H1 (cell line): ENCODE data around the gene MAP3K13. TPM values are rescaled to one million over a fixed set of nuclear protein-coding genes. Genes with fewer than 3 reads are reported as not detected.

Experiments used
- CTCF ChIA-PET: fragments of 300-600 bp; sonication (Branson Sonifier 250); formaldehyde crosslinking; loops from one replicate; lab custom pipeline; 2021; ENCODE audit not compliant: partially characterized antibody; lab: Charles Lee
- POLR2A ChIA-PET: fragments of 300-600 bp; sonication (Branson Sonifier 250); formaldehyde crosslinking; loops from one replicate; lab custom pipeline; 2021; ENCODE audit warnings: inconsistent platforms; ENCODE audit not compliant: partially characterized antibody; lab: Charles Lee
- DNase-seq, 2 experiments: peaks; one replicate each; pipeline versions ENCODE4 v3.0.0 to v3.0.0-alpha.2; 2010 to 2022; ENCODE audit warnings: low spot score in 2 of 2, low read depth in 1 of 2, mixed read lengths in 1 of 2
- FAIRE-seq: peaks from 2 replicates; lab custom pipeline; 2011; peaks lifted over from hg19 to GRCh38; lab: Jason Lieb, UNC
- H2AFZ ChIP-seq: 2 replicates; pipeline ENCODE4 v1.8.1; 2012; ENCODE audit warnings: low read length, inconsistent platforms
- H2AK5ac ChIP-seq: 2 replicates; pipeline ENCODE4 v1.6.1; 2013; ENCODE audit warnings: low read depth, low read length
- H2BK120ac ChIP-seq: replicated peaks from 2 replicates; pipeline ENCODE3; 2013; ENCODE audit warnings: low read depth, low read length, inconsistent platforms
- H2BK12ac ChIP-seq: 2 replicates; pipeline ENCODE4 v1.6.1; 2013; ENCODE audit warnings: low read depth, low read length
- H2BK15ac ChIP-seq: 2 replicates; pipeline ENCODE4 v1.6.1; 2013; ENCODE audit warnings: low read length
- H2BK20ac ChIP-seq: 2 replicates; pipeline ENCODE4 v1.6.1; 2013; ENCODE audit warnings: low read length
- H2BK5ac ChIP-seq: 2 replicates; pipeline ENCODE4 v1.6.1; 2013; ENCODE audit warnings: low read depth, low read length
- H3K14ac ChIP-seq: 2 replicates; pipeline ENCODE4 v1.6.1; 2013; ENCODE audit warnings: inconsistent platforms; ENCODE audit not compliant: insufficient read length
- H3K18ac ChIP-seq: 2 replicates; pipeline ENCODE4 v1.6.1; 2013; ENCODE audit warnings: low read length; ENCODE audit errors: extremely low read depth
- H3K23ac ChIP-seq: 2 replicates; pipeline ENCODE4 v1.6.1; 2013; ENCODE audit warnings: inconsistent platforms; ENCODE audit not compliant: insufficient read length
- H3K23me2 ChIP-seq: 2 replicates; pipeline ENCODE4 v1.6.1; 2013; ENCODE audit warnings: low read depth, low read length
- H3K27ac ChIP-seq: 2 replicates; pipeline ENCODE4 v1.6.1; 2011; ENCODE audit warnings: low read depth, low read length, inconsistent platforms
- H3K27me3 ChIP-seq, 4 experiments: replicated peaks in 1 of 4; 1 replicate in 1 of 4; 2 replicates in 3 of 4; pipeline versions ENCODE4 v1.6.1 to v1.8.1; 2011 to 2013; ENCODE audit warnings: low read length in 3 of 4, mild to moderate bottlenecking in 3 of 4, inconsistent platforms in 2 of 4, mixed read lengths in 2 of 4, moderate library complexity in 1 of 4; ENCODE audit not compliant: control insufficient read depth in 3 of 4, insufficient read depth in 3 of 4; ENCODE audit errors: extremely low read depth in 1 of 4
- H3K36me3 ChIP-seq, 4 experiments: 2 replicates each; pipeline versions ENCODE4 v1.6.1 to v1.8.1; 2011 to 2013; ENCODE audit warnings: mild to moderate bottlenecking in 4 of 4, low read length in 3 of 4, moderate library complexity in 2 of 4, control low read depth in 1 of 4, inconsistent platforms in 1 of 4; ENCODE audit not compliant: insufficient read depth in 4 of 4, control insufficient read depth in 2 of 4
- H3K4ac ChIP-seq: replicated peaks from 2 replicates; pipeline ENCODE3; 2013; ENCODE audit warnings: low read length, low read depth, mixed read lengths, inconsistent platforms; ENCODE audit not compliant: insufficient read length
- H3K4me1 ChIP-seq, 4 experiments: replicated peaks in 1 of 4; 1 replicate in 1 of 4; 2 replicates in 3 of 4; pipeline versions ENCODE4 v1.6.1 to v1.8.1; 2011 to 2013; ENCODE audit warnings: low read length in 3 of 4, inconsistent platforms in 2 of 4, mixed read lengths in 1 of 4; ENCODE audit not compliant: insufficient read depth in 4 of 4, control insufficient read depth in 3 of 4
- H3K4me2 ChIP-seq, 2 experiments: 2 replicates each; pipeline versions ENCODE4 v1.6.1 to v1.8.1; 2011 to 2013; ENCODE audit warnings: low read depth in 2 of 2, low read length in 2 of 2, control low read depth in 1 of 2, inconsistent platforms in 1 of 2, mild to moderate bottlenecking in 1 of 2; ENCODE audit not compliant: insufficient read depth in 1 of 2
- H3K4me3 ChIP-seq, 4 experiments: fragments of 200-600, 300-600 bp in 1 of 4; sonication (generic), shearing (Covaris generic), sonication (Bioruptor Twin) in 1 of 4; 2 replicates each; pipeline versions ENCODE4 v1.5.1 to v1.8.1; 2011 to 2016; ENCODE audit warnings: low read length in 4 of 4, low read depth in 3 of 4, control low read depth in 2 of 4, inconsistent platforms in 2 of 4, mild to moderate bottlenecking in 2 of 4, mixed read lengths in 1 of 4, moderate library complexity in 1 of 4; ENCODE audit not compliant: insufficient read depth in 2 of 4; ENCODE audit errors: extremely low read depth in 1 of 4
- H3K56ac ChIP-seq: replicated peaks from 2 replicates; pipeline ENCODE3; 2013; ENCODE audit warnings: low read depth, mild to moderate bottlenecking, mixed read lengths, low read length, inconsistent platforms; ENCODE audit not compliant: insufficient read length
- H3K79me1 ChIP-seq: 2 replicates; pipeline ENCODE4 v1.6.1; 2013; ENCODE audit warnings: low read depth, low read length, control low read depth
- H3K79me2 ChIP-seq, 2 experiments: 2 replicates each; pipeline versions ENCODE4 v1.6.1 to v1.8.1; 2012 to 2013; ENCODE audit warnings: low read length in 2 of 2, mild to moderate bottlenecking in 2 of 2, inconsistent platforms in 1 of 2; ENCODE audit not compliant: insufficient read depth in 2 of 2, control insufficient read depth in 1 of 2
- H3K9ac ChIP-seq, 4 experiments: replicated peaks in 1 of 4; 1 replicate in 1 of 4; 2 replicates in 3 of 4; pipeline versions ENCODE4 v1.6.1 to v1.8.1; 2011 to 2013; ENCODE audit warnings: low read depth in 3 of 4, low read length in 3 of 4, control low read depth in 2 of 4, mild to moderate bottlenecking in 2 of 4, moderate library complexity in 2 of 4, inconsistent platforms in 1 of 4; ENCODE audit errors: extremely low read depth in 1 of 4
- H3K9me3 ChIP-seq, 2 experiments: 2 replicates each; pipeline versions ENCODE4 v1.6.1 to v1.8.1; 2012 to 2013; ENCODE audit warnings: mild to moderate bottlenecking in 2 of 2, moderate library complexity in 2 of 2, control low read depth in 1 of 2, inconsistent platforms in 1 of 2, low read depth in 1 of 2, low read length in 1 of 2, mixed read lengths in 1 of 2; ENCODE audit not compliant: insufficient read depth in 2 of 2
- H4K20me1 ChIP-seq, 2 experiments: replicated peaks in 1 of 2; 2 replicates each; pipeline versions ENCODE3 to v1.8.1; 2011 to 2013; ENCODE audit warnings: inconsistent platforms in 2 of 2, low read length in 2 of 2, mild to moderate bottlenecking in 1 of 2; ENCODE audit not compliant: insufficient read depth in 2 of 2, control insufficient read depth in 1 of 2
- H4K5ac ChIP-seq: 2 replicates; pipeline ENCODE4 v1.6.1; 2013; ENCODE audit warnings: low read length, low read depth, mixed read lengths, inconsistent platforms; ENCODE audit not compliant: insufficient read length
- H4K8ac ChIP-seq: 2 replicates; pipeline ENCODE4 v1.8.0; 2013; ENCODE audit warnings: mild to moderate bottlenecking, moderate library complexity, low read length, inconsistent platforms; ENCODE audit not compliant: insufficient read depth; ENCODE audit errors: extremely low read depth
- H4K91ac ChIP-seq: replicated peaks from 2 replicates; pipeline ENCODE3; 2013; ENCODE audit warnings: low read length, mixed read lengths, inconsistent platforms; ENCODE audit not compliant: insufficient read length
- BCL11A ChIP-seq, 2 experiments: IDR thresholded peaks; one replicate each; pipeline ENCODE4 v1.6.1; 2011; ENCODE audit warnings: low read depth in 2 of 2, low read length in 2 of 2, mild to moderate bottlenecking in 2 of 2
- CREB1 ChIP-seq: IDR thresholded peaks from 2 replicates; pipeline ENCODE4 v1.6.1; 2012; ENCODE audit warnings: inconsistent platforms
- GTF2F1 ChIP-seq: IDR thresholded peaks from 2 replicates; pipeline ENCODE4 v1.6.1; 2012; ENCODE audit warnings: low read depth, low read length, improper control_type of control experiment, borderline replicate concordance
- HDAC2 ChIP-seq, 2 experiments: fragments of 300-600 bp in 1 of 2; sonication (generic) in 1 of 2; IDR thresholded peaks; 2 replicates each; pipeline ENCODE4 v1.6.1; 2011 to 2012; ENCODE audit warnings: low read depth in 2 of 2, low read length in 2 of 2, mild to moderate bottlenecking in 2 of 2, moderate library complexity in 2 of 2, borderline replicate concordance in 1 of 2, inconsistent platforms in 1 of 2
- POLR2A ChIP-seq, 2 experiments: IDR thresholded peaks; 1 replicate in 1 of 2; 2 replicates in 1 of 2; pipeline ENCODE4 v1.6.1; 2011; ENCODE audit warnings: low read depth in 2 of 2, low read length in 2 of 2, mild to moderate bottlenecking in 2 of 2; ENCODE audit errors: control extremely low read depth in 1 of 2
- RBBP5 ChIP-seq: IDR thresholded peaks from 2 replicates; pipeline ENCODE4 v1.7.1; 2012; ENCODE audit warnings: low read depth, mild to moderate bottlenecking, inconsistent platforms, low read length, moderate library complexity, borderline replicate concordance
- TAF1 ChIP-seq: IDR thresholded peaks from 2 replicates; pipeline ENCODE4 v1.6.1; 2011; ENCODE audit warnings: mild to moderate bottlenecking, low read depth, low read length
- ZNF274 ChIP-seq: IDR thresholded peaks from 2 replicates; pipeline ENCODE4 v1.7.0; 2012; ENCODE audit warnings: low read length, borderline replicate concordance; ENCODE audit errors: extremely low read depth
- WGBS, 2 experiments: shearing (Covaris generic) in 1 of 2; methylation state at CpG; one replicate each; pipeline versions ENCODE4 v1.1.6 to v1.1.7; 2013 to 2015; ENCODE audit warnings: low lambda C conversion rate in 2 of 2, mixed read lengths in 2 of 2, inconsistent platforms in 1 of 2, low coverage in 1 of 2, missing lambda C conversion rate in 1 of 2; ENCODE audit not compliant: insufficient replicate concordance in 2 of 2, insufficient coverage in 1 of 2, insufficient read length in 1 of 2; ENCODE audit errors: extremely low coverage in 1 of 2, missing lambda C conversion rate in 1 of 2; 5-methylcytosine and 5-hydroxymethylcytosine counted together
- polyA plus RNA-seq, 7 experiments: library from polyadenylated mRNA; depleted of rRNA in 3 of 7; stranded (reverse) in 5 of 7; unstranded in 2 of 7; fragments of >200 nt in 5 of 7; fragments of 200-250 nt in 2 of 7; gene quantifications; 1 replicate in 5 of 7; 2 replicates in 1 of 7; 4 replicates in 1 of 7; pipeline versions ENCODE4 v1.2.1 to v1.2.3, GENCODE V29; 2011 to 2013; ENCODE audit warnings: missing spikeins in 2 of 7, mixed read lengths in 2 of 7
- total RNA-seq: library from RNA; stranded (reverse); fragmentation: NEBNext Ultra II Directional; extraction: Animal tissue kit (Norgen Biotek cat#: 25700); gene quantifications from 2 replicates; pipeline ENCODE4 v1.2.1, GENCODE V29; 2021
- TF ChIP-seq, protein P1 (sequence below): IDR thresholded peaks from 2 replicates; pipeline ENCODE4 v1.6.1; 2012; ENCODE audit warnings: low read length, inconsistent platforms

Gene MAP3K13
- total and polyA plus RNA-seq, 2 of the 8 experiments (the other 6 are each of a cell fraction or from before 2014, with no cell fraction given): 6.8 to 17.9 TPM

DNA sequence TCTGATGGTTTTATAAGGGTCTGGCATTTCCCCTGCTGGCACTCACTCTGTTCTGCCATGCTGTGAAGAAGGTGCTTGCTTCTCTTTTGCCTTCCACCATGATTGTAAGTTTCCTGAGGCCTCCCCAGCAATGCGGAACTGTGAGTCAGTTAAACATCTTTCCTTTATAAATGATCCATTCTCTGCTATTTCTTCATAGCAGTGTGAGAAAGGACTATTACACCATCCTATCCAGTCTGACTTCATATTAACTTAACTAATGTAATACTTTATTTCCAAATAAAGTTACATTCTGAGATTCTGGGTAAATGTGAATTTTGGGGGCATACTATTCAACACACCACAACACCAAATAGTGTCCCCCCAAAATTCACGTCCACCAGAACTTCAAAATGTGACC is 22.2 kb upstream of the MAP3K13 start:
- H3K4me3 ChIP-seq: no peak overlapping the region
- no peaks in the 10 kb centered on the region for H3K79me2 ChIP-seq
- no peak overlapping the region for H2BK20ac ChIP-seq
- H3K9me3 ChIP-seq: peaks cover 0 to 4% of the 10 kb centered on the region in 2 experiments; a peak in 1 of 4 replicates
- no peak overlapping the region for H4K5ac ChIP-seq
- H3K27ac ChIP-seq: no peak overlapping the region
- H2BK12ac ChIP-seq: no peak overlapping the region
- H3K4ac ChIP-seq: no peak overlapping the region
- no peak overlapping the region for H3K9ac ChIP-seq
- ChIA-PET POLR2A (no interaction called here), CTCF (no interaction called here)
- no peak overlapping the region for H2BK15ac ChIP-seq
- no peaks in the 10 kb centered on the region for H4K20me1 ChIP-seq
- TF ChIP-seq GTF2F1: no peak
- no peak for TF ChIP-seq POLR2A (IDR thresholded peaks at IDR 0.05; ENCODE audit: control extremely low read depth in 1 of 2, low read depth in 2 of 2, low read length in 2 of 2)
- no peak for TF ChIP-seq CREB1
- no peak for TF ChIP-seq ZNF274
- TF ChIP-seq, protein P1, sequence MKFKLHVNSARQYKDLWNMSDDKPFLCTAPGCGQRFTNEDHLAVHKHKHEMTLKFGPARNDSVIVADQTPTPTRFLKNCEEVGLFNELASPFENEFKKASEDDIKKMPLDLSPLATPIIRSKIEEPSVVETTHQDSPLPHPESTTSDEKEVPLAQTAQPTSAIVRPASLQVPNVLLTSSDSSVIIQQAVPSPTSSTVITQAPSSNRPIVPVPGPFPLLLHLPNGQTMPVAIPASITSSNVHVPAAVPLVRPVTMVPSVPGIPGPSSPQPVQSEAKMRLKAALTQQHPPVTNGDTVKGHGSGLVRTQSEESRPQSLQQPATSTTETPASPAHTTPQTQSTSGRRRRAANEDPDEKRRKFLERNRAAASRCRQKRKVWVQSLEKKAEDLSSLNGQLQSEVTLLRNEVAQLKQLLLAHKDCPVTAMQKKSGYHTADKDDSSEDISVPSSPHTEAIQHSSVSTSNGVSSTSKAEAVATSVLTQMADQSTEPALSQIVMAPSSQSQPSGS: no peak
- TF ChIP-seq BCL11A (IDR thresholded peaks at IDR 0.05; ENCODE audit: low read depth in 2 of 2, low read length in 2 of 2): no peak
- TF ChIP-seq HDAC2 (IDR thresholded peaks at IDR 0.05; ENCODE audit: borderline replicate concordance in 1 of 2, low read depth in 2 of 2, low read length in 2 of 2): no peak
- no peak for TF ChIP-seq TAF1
- no peak for TF ChIP-seq RBBP5
- H4K91ac ChIP-seq: no peak overlapping the region
- no peaks in the 10 kb centered on the region for H3K4me1 ChIP-seq
- no peak overlapping the region for H4K8ac ChIP-seq
- no peak overlapping the region for H2BK120ac ChIP-seq
- FAIRE-seq (no peak), DNase-seq (no peak)
- no peak overlapping the region for H2BK5ac ChIP-seq
- H2AK5ac ChIP-seq: no peak overlapping the region
- H3K56ac ChIP-seq: no peak overlapping the region
- no peaks in the 10 kb centered on the region for H3K23me2 ChIP-seq
- no peaks in the 10 kb centered on the region for H3K79me1 ChIP-seq
- WGBS, 2 experiments: 89% methylated on average over 2 of the region's 2 CpGs; no CpG with 5 or more reads in 1 of the 2 experiments
- H3K23ac ChIP-seq: no peak overlapping the region
- no peak overlapping the region for H3K18ac ChIP-seq
- no peaks in the 10 kb centered on the region for H3K36me3 ChIP-seq
- H3K4me2 ChIP-seq: no peak overlapping the region
- no peaks in the 10 kb centered on the region for H3K27me3 ChIP-seq
- H3K14ac ChIP-seq: no peak overlapping the region
- no peak overlapping the region for H2AFZ ChIP-seq
